Activated naive CD4-positive, alpha-beta T cell treated with anti-CD3 and anti-CD28 coated beads, Interleukin-2, amount 50 U/mL, for 72 hours (primary cell): ENCODE data around the gene RFX1. TPM values are rescaled to one million over a fixed set of nuclear protein-coding genes. Genes with fewer than 3 reads are reported as not detected.
A peak's percentile ranks its signal among the peaks of the same experiment; 100 is the strongest.
"Not testable (repeated sequence)": the region's sequence is repeated elsewhere in the genome, so short reads cannot be mapped to it uniquely, and the experiment has no call there.

Experiments
- ATAC-seq, 2 donors: fragments of 150-1000 bp; cut with Tn5 transposase; 2 replicates each; pipeline ENCODE4 v1.10.0; 2021; ENCODE audit warnings: mild to moderate bottlenecking in 2 of 2, moderate library complexity in 2 of 2
- DNase-seq, 2 donors: peaks; one replicate each; pipeline ENCODE4 v3.0.0; 2021 to 2022; ENCODE audit warnings: low spot score in 2 of 2
- H3K27ac Mint-ChIP-seq, 2 donors: one replicate each; pipeline ENCODE4 v1.8.0; 2022; ENCODE audit warnings: mild to moderate bottlenecking in 2 of 2, mixed read lengths in 2 of 2
- H3K36me3 Mint-ChIP-seq, 2 donors: one replicate each; pipeline ENCODE4 v1.8.0; 2022; ENCODE audit warnings: mixed read lengths in 2 of 2
- H3K9me3 Mint-ChIP-seq, 2 donors: one replicate each; pipeline ENCODE4 v1.8.0; 2022; ENCODE audit warnings: mixed read lengths in 2 of 2
- total RNA-seq, 2 donors: library from RNA; stranded (reverse); gene quantifications; one replicate each; pipeline ENCODE4 v1.2.3, GENCODE V29; 2022

The RFX1 gene
- total RNA-seq, 2 donors from 2014 or later, result 9.7 to 14.5 TPM

- Mint-ChIP-seq H3K36me3 (peaks cover 24 to 26% of the 10 kb centered on the region in 2 donors), H3K9me3 (no peaks in the 10 kb centered on the region), H3K27ac (peak overlapping the region in 1 of 2 donors; percentile 1)
- DNase-seq (no peak), ATAC-seq (no peak)
Observed at GRCh38 chr19:13923194-13923987, 82.7 kb downstream of the RFX1 start.

- peak overlapping the region in 1 of 2 donors; percentile 51 for H3K27ac Mint-ChIP-seq
- ATAC-seq, DNase-seq, H3K9me3 Mint-ChIP-seq: not testable (repeated sequence)
- H3K36me3 Mint-ChIP-seq, result peaks cover 24 to 26% of the 10 kb centered on the region in 2 donors
Observed at GRCh38 chr19:13922118-13922517, 84.0 kb downstream of the RFX1 start.

GRCh38 chr19:13920940-13921747 lies 85.0 kb downstream of the RFX1 start:
- Mint-ChIP-seq H3K9me3 (no peaks in the 10 kb centered on the region), H3K36me3 (peaks cover 24 to 26% of the 10 kb centered on the region in 2 donors), H3K27ac (peak overlapping the region; percentile 13 to 80)
- ATAC-seq, result peak; percentile 85 to 95
- peak in 1 of 2 donors; percentile 42 for DNase-seq

GRCh38 chr19:13920524-13920923 lies 85.6 kb downstream of the RFX1 start:
- DNase-seq (no peak), ATAC-seq (no peak)
- Mint-ChIP-seq H3K36me3 (peaks cover 24 to 26% of the 10 kb centered on the region in 2 donors), H3K9me3 (no peaks in the 10 kb centered on the region), H3K27ac (peak overlapping the region in 1 of 2 donors; percentile 80)

- Mint-ChIP-seq H3K9me3 (no peaks in the 10 kb centered on the region), H3K36me3 (peaks cover 24 to 26% of the 10 kb centered on the region in 2 donors), H3K27ac (no peak overlapping the region)
- no peak for ATAC-seq
- no peak for DNase-seq
Observed at GRCh38 chr19:13918726-13919411, 87.3 kb downstream of the RFX1 start.

GRCh38 chr19:13917888-13918406 lies 88.2 kb downstream of the RFX1 start:
- H3K27ac Mint-ChIP-seq, result no peak overlapping the region
- DNase-seq, result no peak
- ATAC-seq, result no peak
- no peaks in the 10 kb centered on the region for H3K9me3 Mint-ChIP-seq
- peaks cover 24 to 26% of the 10 kb centered on the region in 2 donors for H3K36me3 Mint-ChIP-seq

GRCh38 chr19:13914777-13915176 lies 91.3 kb downstream of the RFX1 start:
- Mint-ChIP-seq H3K27ac (peak overlapping the region in 1 of 2 donors; percentile 14), H3K36me3 (peaks cover 0 to 5% of the 10 kb centered on the region in 2 donors), H3K9me3 (no peaks in the 10 kb centered on the region)
- ATAC-seq (no peak), DNase-seq (no peak)

- ATAC-seq (no peak), DNase-seq (no peak)
- Mint-ChIP-seq H3K9me3 (no peaks in the 10 kb centered on the region), H3K36me3 (peaks cover 0 to 5% of the 10 kb centered on the region in 2 donors), H3K27ac (no peak overlapping the region)
Observed at GRCh38 chr19:13913352-13913751, 92.8 kb downstream of the RFX1 start.

Other genes starting within 250 kb of the RFX1 start
- 10 to 100 TPM; 39.5 to 46.4 TPM for gene MRI1, start 241.8 kb downstream of the RFX1 start, total RNA-seq
- gene C19orf53, start 231.9 kb downstream of the RFX1 start, total RNA-seq, result 100 to 1,000 TPM in 1 of 2 donors, 10 to 100 TPM in 1; 92.3 to 134 TPM
- 1 to 10 TPM; 6.3 to 8.8 TPM for gene ZSWIM4, start 210.9 kb downstream of the RFX1 start, total RNA-seq
- gene NANOS3, start 129.2 kb downstream of the RFX1 start, total RNA-seq, result under 1 TPM; 0.88 to 0.98 TPM
- 10 to 100 TPM in 1 of 2 donors, 1 to 10 TPM in 1; 5.1 to 10.5 TPM for gene BRME1, start 100.2 kb downstream of the RFX1 start, total RNA-seq
- 10 to 100 TPM; 29.4 to 57.9 TPM for gene CC2D1A, start 100.1 kb downstream of the RFX1 start, total RNA-seq
- under 1 TPM in 1 of 2 donors, not detected in 1; 0.34 TPM for gene PODNL1, start 67.9 kb downstream of the RFX1 start, total RNA-seq
- gene DCAF15, start 53.8 kb downstream of the RFX1 start, total RNA-seq, result 10 to 100 TPM; 59.0 to 90.0 TPM
- gene RLN3, start 21.8 kb upstream of the RFX1 start, total RNA-seq, result not detected
- 10 to 100 TPM; 59.6 to 68.0 TPM for gene IL27RA, start 25.4 kb upstream of the RFX1 start, total RNA-seq
- gene PALM3, start 55.8 kb upstream of the RFX1 start, total RNA-seq, result not detected
- gene MISP3, start 66.5 kb upstream of the RFX1 start, total RNA-seq, result 1 to 10 TPM; 1.2 to 4.2 TPM
- gene C19orf67, start 79.5 kb upstream of the RFX1 start, total RNA-seq, result not detected
- gene SAMD1, start 84.4 kb upstream of the RFX1 start, total RNA-seq, result 100 to 1,000 TPM in 1 of 2 donors, 10 to 100 TPM in 1; 39.7 to 101 TPM
- 10 to 100 TPM; 66.3 to 84.5 TPM for gene PRKACA, start 111.4 kb upstream of the RFX1 start, total RNA-seq
- gene ASF1B, start 130.3 kb upstream of the RFX1 start, total RNA-seq, result 10 to 100 TPM; 68.3 to 76.1 TPM
- gene ADGRL1, start 199.8 kb upstream of the RFX1 start, total RNA-seq, result 10 to 100 TPM in 1 of 2 donors, 1 to 10 TPM in 1; 9.2 to 25.7 TPM